Measurements from ENCODE around the gene SLC6A7.

Gene SLC6A7

DNA sequence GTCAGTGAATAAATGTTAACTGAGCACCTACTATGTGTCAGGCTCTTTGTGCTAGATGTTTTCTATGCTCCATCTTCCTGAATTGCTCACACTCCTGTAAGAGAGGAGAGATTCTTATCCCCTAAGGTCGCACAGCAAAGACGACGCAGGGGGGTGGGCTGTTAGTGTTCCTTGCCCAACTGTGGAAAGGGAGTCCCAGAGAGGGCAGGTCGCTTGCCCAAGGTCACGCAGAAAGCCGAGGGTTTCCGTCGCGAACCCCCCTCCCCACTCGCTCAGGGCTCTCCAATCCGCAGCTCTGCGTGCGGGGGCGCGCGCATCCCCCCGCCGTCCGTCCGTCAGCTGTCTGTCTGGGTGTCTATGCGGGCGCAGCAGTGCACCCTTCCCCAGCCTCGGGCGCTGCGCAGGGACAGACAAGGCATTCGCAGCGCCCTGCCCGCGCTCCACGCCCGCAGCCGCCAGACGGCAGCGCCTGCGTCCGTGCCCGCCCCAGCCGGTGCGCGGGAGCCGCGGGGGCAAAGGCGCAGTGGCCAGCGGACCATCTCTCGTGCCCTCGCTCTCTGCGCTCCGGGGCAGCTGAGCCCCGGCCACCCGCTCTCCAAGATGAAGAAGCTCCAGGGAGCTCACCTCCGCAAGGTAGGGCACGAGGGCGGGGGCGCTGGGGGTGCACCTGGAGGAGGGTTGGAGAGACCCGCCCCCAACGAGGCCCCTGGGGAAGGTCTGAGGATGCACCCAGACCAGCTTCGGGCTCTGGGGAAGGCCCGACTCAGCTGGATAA, at the start of gene SLC6A7:
Gene SLC6A7, plus strand, starts transcription at position 335 of the 775 bp plus-strand sequence. Its CDS starts 266 bp downstream, at position 601.
- DNase-seq (ENCODE audit: low read depth in 1 of 2, low spot score in 1 of 2) = no peak
- in situ Hi-C loops (cut with HindIII; ENCODE audit: low pct_unique_long_range_greater_than_20kb, low sequenced_read_pairs) = no loop called here
- TF ChIP-seq JUND (IDR thresholded peaks at IDR 0.05; ENCODE audit: low read depth) = no peak

DNA sequence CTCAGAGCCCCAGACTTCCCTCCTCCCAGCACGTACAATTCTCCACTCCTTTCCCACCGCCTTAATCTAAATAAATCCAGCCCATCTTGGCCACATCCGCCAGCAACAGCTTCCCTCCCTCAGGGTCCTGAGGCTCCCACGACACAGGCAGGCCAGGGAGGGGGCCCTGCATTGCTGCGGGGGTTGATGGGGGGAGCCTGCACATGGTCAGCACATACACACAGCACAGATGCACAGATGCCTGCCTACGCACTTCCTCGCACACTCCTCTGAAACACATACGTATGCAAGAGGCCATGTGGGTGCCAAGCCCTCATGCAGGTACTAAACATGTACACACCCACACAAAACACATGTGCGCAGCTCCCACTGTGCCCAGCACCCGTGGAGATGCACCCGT, 49.0 kb upstream of the SLC6A7 start:
- in situ Hi-C loops (cut with HindIII; ENCODE audit: low pct_unique_long_range_greater_than_20kb, low sequenced_read_pairs) = no loop called here
- TF ChIP-seq JUND (IDR thresholded peaks at IDR 0.05; ENCODE audit: low read depth) = no peak

DNA sequence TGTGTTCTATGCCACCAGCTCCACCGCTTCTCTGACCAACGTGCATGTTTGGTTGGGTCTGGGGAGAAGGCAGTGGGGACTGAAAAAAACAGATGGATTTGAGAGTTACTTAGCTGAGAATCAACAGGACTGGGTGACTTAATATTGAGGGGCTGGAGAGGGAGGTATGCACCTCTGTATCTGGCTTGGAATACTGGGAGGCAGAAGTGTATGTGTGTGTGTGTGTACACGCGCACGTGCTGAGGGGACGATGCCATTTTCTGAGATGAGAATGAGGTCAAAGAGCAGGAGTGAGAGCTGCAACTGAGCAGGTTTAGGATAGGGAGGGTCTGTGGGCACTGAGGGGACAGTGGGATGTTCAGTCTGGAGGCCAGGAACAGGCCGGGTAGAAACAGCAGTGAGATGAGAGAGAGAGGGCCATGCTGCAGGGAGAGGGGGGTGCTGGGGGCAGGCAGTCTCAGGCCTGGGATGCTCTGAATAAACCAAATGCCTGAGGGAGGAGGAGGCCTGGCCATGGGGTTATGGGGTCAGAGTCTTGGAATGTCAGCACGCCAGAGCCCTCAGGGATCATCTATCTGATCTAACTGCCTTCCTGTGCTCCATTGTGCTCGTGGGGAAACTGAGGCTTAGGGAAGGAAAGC, 48.2 kb upstream of the SLC6A7 start:
- in situ Hi-C loops (cut with HindIII; ENCODE audit: low pct_unique_long_range_greater_than_20kb, low sequenced_read_pairs) = no loop called here
- DNase-seq (ENCODE audit: low read depth in 1 of 2, low spot score in 1 of 2) = no peak
- TF ChIP-seq JUND (IDR thresholded peaks at IDR 0.05; ENCODE audit: low read depth) = no peak

More for the DNA sequence above, 49.0 kb upstream of the SLC6A7 start:
- no peak for DNase-seq (ENCODE audit: low read depth in 1 of 2, low spot score in 1 of 2)

DNA sequence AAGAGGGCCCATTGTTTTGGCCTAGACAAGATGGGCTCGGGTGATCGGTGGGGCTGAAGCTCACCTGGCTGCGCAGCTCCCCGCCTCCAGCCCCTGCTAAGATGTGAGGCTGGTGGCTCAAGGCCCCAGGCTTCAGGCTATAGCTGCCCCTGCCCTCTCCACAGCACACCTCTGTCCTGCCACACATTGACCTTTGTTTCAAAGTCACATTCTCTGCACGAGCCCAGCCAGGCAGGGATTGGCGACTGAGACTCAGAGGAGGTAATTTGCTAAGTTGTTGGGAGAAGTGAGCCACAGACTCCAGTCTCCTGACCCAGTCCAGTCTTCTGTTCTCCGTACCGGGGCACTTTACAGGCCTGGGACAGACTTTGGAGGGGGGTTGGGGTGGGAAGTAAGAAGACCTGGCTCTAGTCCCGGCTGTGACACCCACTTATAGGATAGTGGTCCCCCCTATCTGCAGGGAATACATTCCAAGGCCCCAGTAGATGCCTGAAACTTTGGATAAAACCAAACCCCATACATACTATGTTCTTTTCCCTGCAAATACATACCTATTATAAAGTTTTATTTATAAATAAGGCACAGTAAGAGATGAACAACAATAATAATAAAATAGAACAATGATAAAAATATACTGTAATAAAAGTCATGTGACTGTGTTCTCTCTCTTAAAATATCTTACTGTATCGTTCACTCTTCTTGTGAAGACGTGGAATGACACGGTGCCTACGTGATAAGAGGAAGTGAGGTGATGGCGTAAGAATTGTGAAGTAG, 47.5 kb upstream of the SLC6A7 start:
- no peak for TF ChIP-seq JUND (IDR thresholded peaks at IDR 0.05; ENCODE audit: low read depth)
- in situ Hi-C loops (cut with HindIII; ENCODE audit: low pct_unique_long_range_greater_than_20kb, low sequenced_read_pairs) = no loop called here
- DNase-seq (ENCODE audit: low read depth in 1 of 2, low spot score in 1 of 2) = no peak

DNA sequence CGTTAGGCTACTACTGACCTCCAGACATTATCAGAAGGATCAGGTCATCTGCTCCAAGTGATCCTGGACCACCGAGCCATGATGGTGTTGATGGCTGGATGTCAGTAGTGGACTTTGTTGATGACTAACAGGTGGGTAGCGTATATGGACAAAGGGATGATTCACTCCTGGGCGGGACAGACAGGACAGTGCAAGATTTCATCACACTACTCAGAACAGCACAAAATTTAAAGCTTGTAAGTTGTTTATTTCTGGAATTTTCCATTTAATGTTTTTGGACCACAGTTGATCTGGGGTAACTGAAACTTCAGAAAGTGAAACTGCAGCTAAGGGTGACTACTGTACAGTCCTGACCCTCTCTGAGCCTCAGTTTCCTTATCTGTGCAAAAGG, 46.9 kb upstream of the SLC6A7 start:
- DNase-seq (ENCODE audit: low read depth in 1 of 2, low spot score in 1 of 2) = no peak

DNA sequence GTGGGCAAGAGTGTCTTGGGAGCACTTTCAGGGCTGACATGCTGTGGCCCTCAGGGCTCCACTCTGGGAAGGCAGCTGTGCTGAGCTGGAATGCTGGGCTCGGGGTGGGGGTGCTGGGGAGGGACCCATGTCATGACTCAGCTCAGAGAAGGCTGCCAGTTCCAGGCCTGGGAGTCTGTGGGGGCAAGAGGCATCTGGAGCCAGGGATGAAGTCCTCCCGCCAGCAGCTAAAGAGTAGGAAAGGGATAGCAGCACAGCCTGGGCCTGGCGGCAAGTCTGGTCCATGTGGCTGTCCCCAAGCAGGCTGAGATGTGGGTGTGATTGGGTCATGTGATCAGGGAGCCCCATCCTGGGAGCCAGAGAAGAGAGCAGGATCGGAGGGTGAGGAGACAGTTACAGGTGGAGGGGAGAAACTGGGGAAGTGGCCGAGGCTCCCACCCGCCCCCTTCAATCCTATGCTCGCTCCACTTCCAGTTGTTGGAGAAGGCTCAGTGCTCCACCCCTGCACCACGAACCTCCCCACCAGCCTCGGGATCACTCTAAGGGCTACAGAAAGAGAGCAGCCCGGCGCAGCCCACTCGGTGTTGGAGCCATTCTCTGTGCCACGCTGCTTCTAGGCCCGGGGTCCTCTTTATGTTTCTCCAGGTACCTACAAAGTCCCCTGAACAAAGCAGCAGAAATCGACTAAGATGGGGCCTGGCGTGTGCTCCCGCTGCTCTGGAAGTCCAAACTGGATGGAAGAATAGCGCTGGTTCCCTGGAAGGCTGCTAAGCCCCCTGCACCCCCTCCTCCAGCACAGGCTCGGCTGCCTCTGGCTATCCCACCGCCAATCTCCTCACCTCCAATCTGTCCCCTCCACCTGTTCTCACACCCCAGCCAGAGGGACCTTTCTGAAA, 46.3 kb upstream of the SLC6A7 start:
- in situ Hi-C loops (cut with HindIII; ENCODE audit: low pct_unique_long_range_greater_than_20kb, low sequenced_read_pairs) = no loop called here
- TF ChIP-seq JUND (IDR thresholded peaks at IDR 0.05; ENCODE audit: low read depth) = no peak
- DNase-seq (ENCODE audit: low read depth in 1 of 2, low spot score in 1 of 2) = no peak

More for the DNA sequence above, 46.9 kb upstream of the SLC6A7 start:
- in situ Hi-C loops (cut with HindIII; ENCODE audit: low pct_unique_long_range_greater_than_20kb, low sequenced_read_pairs) = no loop called here
- no peak for TF ChIP-seq JUND (IDR thresholded peaks at IDR 0.05; ENCODE audit: low read depth)

DNA sequence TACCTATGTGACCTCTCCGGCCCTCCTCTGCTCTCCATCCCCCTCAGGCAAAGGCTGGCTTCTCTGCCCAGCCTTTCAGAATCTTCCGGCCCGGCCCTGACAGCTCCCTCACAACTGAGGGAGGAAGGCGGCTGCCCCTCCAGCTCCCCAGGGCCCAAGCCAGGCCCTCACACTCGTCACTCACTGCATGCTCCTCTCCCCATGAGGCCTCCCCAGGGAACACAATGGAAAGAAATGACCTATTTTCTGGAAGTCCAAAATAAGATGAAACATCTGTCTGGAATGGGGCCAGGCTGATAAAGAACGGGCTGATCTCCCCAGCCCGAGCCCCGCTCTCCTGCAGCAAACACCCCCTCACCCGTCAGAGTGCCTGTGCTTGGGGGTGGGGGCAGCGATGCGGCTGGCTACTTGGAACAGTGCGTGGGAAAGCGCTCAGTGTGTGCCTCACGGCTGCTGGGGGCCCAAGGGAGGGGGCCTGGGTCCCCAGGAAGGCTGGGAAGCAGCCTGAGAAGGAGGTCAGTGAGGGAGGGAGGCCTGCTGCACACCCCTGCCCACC, 45.5 kb upstream of the SLC6A7 start:
- no peak for TF ChIP-seq JUND (IDR thresholded peaks at IDR 0.05; ENCODE audit: low read depth)
- in situ Hi-C loops (cut with HindIII; ENCODE audit: low pct_unique_long_range_greater_than_20kb, low sequenced_read_pairs) = no loop called here
- DNase-seq (ENCODE audit: low read depth in 1 of 2, low spot score in 1 of 2) = no peak

DNA sequence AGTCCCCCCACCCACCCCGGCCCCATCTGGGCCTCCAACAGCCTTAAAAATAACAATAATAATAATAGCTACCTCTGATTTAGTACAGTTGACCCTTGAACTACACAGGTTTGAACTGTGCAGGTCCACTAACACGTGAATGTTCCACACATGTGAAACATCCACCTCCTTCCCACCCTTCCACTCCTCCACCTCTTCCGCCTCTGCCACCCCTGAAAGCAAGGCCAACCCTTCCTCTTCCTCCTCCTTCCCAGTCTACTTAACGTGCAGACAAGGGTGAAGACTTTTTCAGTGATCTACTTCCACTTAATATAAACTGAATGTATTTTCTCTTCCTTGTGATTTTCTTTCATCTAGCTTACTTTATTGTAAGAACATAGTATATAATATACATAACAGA, 45.0 kb upstream of the SLC6A7 start:
- no peak for DNase-seq (ENCODE audit: low read depth in 1 of 2, low spot score in 1 of 2)
- TF ChIP-seq JUND (IDR thresholded peaks at IDR 0.05; ENCODE audit: low read depth) = no peak
- in situ Hi-C loops (cut with HindIII; ENCODE audit: low pct_unique_long_range_greater_than_20kb, low sequenced_read_pairs) = no loop called here

DNA sequence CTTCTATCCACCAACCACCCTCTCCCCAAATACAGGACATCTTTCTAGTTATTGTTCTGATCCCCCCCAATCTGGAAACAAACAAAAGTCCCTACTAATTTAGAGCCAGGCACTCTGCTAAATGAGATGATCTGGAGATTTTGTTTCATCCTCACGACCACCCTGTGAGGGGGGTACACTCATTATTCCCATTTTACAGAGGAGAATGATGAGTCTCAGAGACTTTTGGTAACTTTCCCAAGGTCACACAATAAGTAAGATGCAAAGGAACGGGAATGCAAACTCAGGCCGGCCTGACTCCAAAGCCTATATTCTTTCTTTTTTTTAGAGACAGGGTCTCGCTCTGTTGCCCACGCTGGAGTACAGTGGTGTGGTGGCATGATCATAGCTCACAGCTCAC, 43.6 kb upstream of the SLC6A7 start:
- TF ChIP-seq JUND (IDR thresholded peaks at IDR 0.05; ENCODE audit: low read depth) = no peak
- in situ Hi-C loops (cut with HindIII; ENCODE audit: low pct_unique_long_range_greater_than_20kb, low sequenced_read_pairs) = no loop called here
- DNase-seq (ENCODE audit: low read depth in 1 of 2, low spot score in 1 of 2) = no peak

DNA sequence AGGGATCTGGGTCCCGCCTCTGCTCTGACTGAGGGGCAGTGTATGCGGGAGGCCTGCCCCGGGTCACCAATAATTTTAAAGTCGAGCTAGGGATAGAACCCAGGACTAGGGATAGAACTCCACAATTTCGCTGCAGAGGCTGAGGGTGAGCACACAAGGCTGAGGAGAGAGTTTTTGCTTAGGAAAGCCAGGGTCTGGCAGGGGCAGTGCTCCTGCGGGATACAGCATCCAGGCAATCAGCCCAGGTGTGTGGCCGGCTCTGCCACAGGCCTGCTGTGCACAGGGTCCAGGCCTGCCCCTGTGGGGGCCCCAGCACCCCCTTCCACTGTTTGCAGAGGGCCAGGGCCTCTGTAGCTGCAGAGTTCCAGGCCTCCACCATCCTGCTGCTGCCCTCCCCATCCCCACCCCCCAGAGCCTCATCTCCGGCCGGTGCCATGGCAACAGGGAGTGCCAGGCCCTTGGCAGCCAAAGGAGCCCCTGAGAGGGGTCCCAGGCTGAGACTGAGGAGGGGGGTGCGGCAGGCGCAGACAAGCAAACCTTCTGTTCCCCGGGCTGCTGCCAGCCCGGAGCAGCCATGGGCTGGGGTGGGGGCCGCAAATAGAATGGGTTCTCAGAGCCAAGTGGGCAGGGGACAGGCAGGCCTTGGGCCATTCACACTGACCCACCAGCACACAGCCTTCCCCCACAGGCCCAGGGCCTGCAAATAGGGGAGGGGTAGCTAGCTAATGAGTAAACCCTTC, 42.8 kb upstream of the SLC6A7 start:
- no peak for TF ChIP-seq JUND (IDR thresholded peaks at IDR 0.05; ENCODE audit: low read depth)
- DNase-seq (ENCODE audit: low read depth in 1 of 2, low spot score in 1 of 2) = no peak
- in situ Hi-C loops (cut with HindIII; ENCODE audit: low pct_unique_long_range_greater_than_20kb, low sequenced_read_pairs) = no loop called here

DNA sequence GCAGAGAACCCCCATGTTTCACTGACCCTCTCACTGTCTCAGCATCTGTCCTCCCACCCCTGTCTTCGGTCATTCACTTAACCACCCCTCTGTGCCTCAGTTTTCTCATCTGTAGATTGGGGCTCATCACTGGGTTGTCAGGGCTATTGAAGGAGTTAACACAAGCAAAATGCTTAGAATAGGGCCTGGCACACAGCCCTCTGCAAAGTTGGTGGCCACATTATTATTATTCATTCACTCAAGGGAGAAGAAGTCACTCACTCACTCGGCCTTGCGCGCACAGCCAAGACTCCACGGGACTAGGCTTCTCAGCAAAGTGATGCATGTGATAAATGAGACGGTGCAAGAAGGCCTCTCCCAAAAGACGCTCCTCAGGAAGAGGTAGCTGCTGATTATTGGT, 42.2 kb upstream of the SLC6A7 start:
- in situ Hi-C loops (cut with HindIII; ENCODE audit: low pct_unique_long_range_greater_than_20kb, low sequenced_read_pairs) = no loop called here
- no peak for DNase-seq (ENCODE audit: low read depth in 1 of 2, low spot score in 1 of 2)
- no peak for TF ChIP-seq JUND (IDR thresholded peaks at IDR 0.05; ENCODE audit: low read depth)

All from T47D (cell line).